ENCODE data around the gene USF1. TPM values are rescaled to one million over a fixed set of nuclear protein-coding genes. Genes with fewer than 3 reads are reported as not detected.

USF1 gene
- total and polyA plus RNA-seq, 2 donors, result 81.8 to 148 TPM

GRCh38 chr1:161082483-161082882 is 36.7 kb upstream of the USF1 start:
- Histone ChIP-seq H3K27ac (ENCODE audit: low read depth in 1 of 2, low read length in 1 of 2) (no peak overlapping the region), H3K4me1 (ENCODE audit: control insufficient read depth in 2 of 2, insufficient read depth in 2 of 2, low read length in 2 of 2) (no peaks in the 10 kb centered on the region), H3K27me3 (ENCODE audit: control insufficient read depth in 2 of 2, insufficient read depth in 1 of 2, low read length in 1 of 2) (peaks cover 0 to 6% of the 10 kb centered on the region in 2 donors), H3K4me3 (ENCODE audit: low read length in 2 of 2) (no peak overlapping the region), H3K9me3 (ENCODE audit: control insufficient read depth in 2 of 2, insufficient read depth in 1 of 2, low read length in 1 of 2) (no peaks in the 10 kb centered on the region), H3K36me3 (ENCODE audit: control insufficient read depth in 2 of 2, insufficient read depth in 2 of 2, low read length in 1 of 2) (no peaks in the 10 kb centered on the region)
- 96% methylated on average over 2 of the region's 2 CpGs for WGBS
- DNase-seq (ENCODE audit: low read depth in 6 of 9, low spot score in 9 of 9), result no peak

GRCh38 chr1:161081519-161081918 is 35.7 kb upstream of the USF1 start:
- Histone ChIP-seq H3K27ac (ENCODE audit: low read depth in 1 of 2, low read length in 1 of 2) (no peak overlapping the region), H3K4me3 (ENCODE audit: low read length in 2 of 2) (no peak overlapping the region), H3K9me3 (ENCODE audit: control insufficient read depth in 2 of 2, insufficient read depth in 1 of 2, low read length in 1 of 2) (no peaks in the 10 kb centered on the region), H3K27me3 (ENCODE audit: control insufficient read depth in 2 of 2, insufficient read depth in 1 of 2, low read length in 1 of 2) (peaks cover 0 to 6% of the 10 kb centered on the region in 2 donors), H3K4me1 (ENCODE audit: control insufficient read depth in 2 of 2, insufficient read depth in 2 of 2, low read length in 2 of 2) (no peaks in the 10 kb centered on the region), H3K36me3 (ENCODE audit: control insufficient read depth in 2 of 2, insufficient read depth in 2 of 2, low read length in 1 of 2) (no peaks in the 10 kb centered on the region)
- no peak for DNase-seq (ENCODE audit: low read depth in 6 of 9, low spot score in 9 of 9)
- 79% methylated on average over 5 of the region's 5 CpGs for WGBS

GRCh38 chr1:161080441-161081405 is 34.9 kb upstream of the USF1 start:
- H3K4me1 ChIP-seq (ENCODE audit: control insufficient read depth in 2 of 2, insufficient read depth in 2 of 2, low read length in 2 of 2), result no peaks in the 10 kb centered on the region
- no peaks in the 10 kb centered on the region for H3K36me3 ChIP-seq (ENCODE audit: control insufficient read depth in 2 of 2, insufficient read depth in 2 of 2, low read length in 1 of 2)
- H3K9me3 ChIP-seq (ENCODE audit: control insufficient read depth in 2 of 2, insufficient read depth in 1 of 2, low read length in 1 of 2), result no peaks in the 10 kb centered on the region
- H3K4me3 ChIP-seq (ENCODE audit: low read length in 2 of 2), result no peak overlapping the region
- DNase-seq (ENCODE audit: low read depth in 6 of 9, low spot score in 9 of 9), result no peak
- peaks cover 0 to 6% of the 10 kb centered on the region in 2 donors for H3K27me3 ChIP-seq (ENCODE audit: control insufficient read depth in 2 of 2, insufficient read depth in 1 of 2, low read length in 1 of 2)
- H3K27ac ChIP-seq (ENCODE audit: low read depth in 1 of 2, low read length in 1 of 2), result no peak overlapping the region
- 96% methylated on average over 5 of the region's 5 CpGs for WGBS

GRCh38 chr1:161079436-161080110 is 33.8 kb upstream of the USF1 start:
- no peaks in the 10 kb centered on the region for H3K36me3 ChIP-seq (ENCODE audit: control insufficient read depth in 2 of 2, insufficient read depth in 2 of 2, low read length in 1 of 2)
- DNase-seq (ENCODE audit: low read depth in 6 of 9, low spot score in 9 of 9), result no peak
- no peak overlapping the region for H3K4me3 ChIP-seq (ENCODE audit: low read length in 2 of 2)
- H3K4me1 ChIP-seq (ENCODE audit: control insufficient read depth in 2 of 2, insufficient read depth in 2 of 2, low read length in 2 of 2), result no peaks in the 10 kb centered on the region
- no peak overlapping the region for H3K27ac ChIP-seq (ENCODE audit: low read depth in 1 of 2, low read length in 1 of 2)
- WGBS, result 84% methylated on average over 41 of the region's 41 CpGs
- no peaks in the 10 kb centered on the region for H3K9me3 ChIP-seq (ENCODE audit: control insufficient read depth in 2 of 2, insufficient read depth in 1 of 2, low read length in 1 of 2)
- H3K27me3 ChIP-seq (ENCODE audit: control insufficient read depth in 2 of 2, insufficient read depth in 1 of 2, low read length in 1 of 2), result peaks cover 0 to 6% of the 10 kb centered on the region in 2 donors

- H3K27ac ChIP-seq (ENCODE audit: low read depth in 1 of 2, low read length in 1 of 2), result no peak overlapping the region
- H3K9me3 ChIP-seq (ENCODE audit: control insufficient read depth in 2 of 2, insufficient read depth in 1 of 2, low read length in 1 of 2), result peaks cover 0 to 3% of the 10 kb centered on the region in 2 donors
- H3K27me3 ChIP-seq (ENCODE audit: control insufficient read depth in 2 of 2, insufficient read depth in 1 of 2, low read length in 1 of 2), result peaks cover 0 to 6% of the 10 kb centered on the region in 2 donors
- H3K4me3 ChIP-seq (ENCODE audit: low read length in 2 of 2), result no peak overlapping the region
- no peaks in the 10 kb centered on the region for H3K36me3 ChIP-seq (ENCODE audit: control insufficient read depth in 2 of 2, insufficient read depth in 2 of 2, low read length in 1 of 2)
- no peaks in the 10 kb centered on the region for H3K4me1 ChIP-seq (ENCODE audit: control insufficient read depth in 2 of 2, insufficient read depth in 2 of 2, low read length in 2 of 2)
- WGBS, result 94% methylated on average over 9 of the region's 9 CpGs
- DNase-seq (ENCODE audit: low read depth in 6 of 9, low spot score in 9 of 9), result no peak
Observed at GRCh38 chr1:161077426-161077825, 31.6 kb upstream of the USF1 start.

GRCh38 chr1:161076410-161076809 is 30.6 kb upstream of the USF1 start:
- Histone ChIP-seq H3K9me3 (ENCODE audit: control insufficient read depth in 2 of 2, insufficient read depth in 1 of 2, low read length in 1 of 2) (peaks cover 0 to 3% of the 10 kb centered on the region in 2 donors), H3K4me3 (ENCODE audit: low read length in 2 of 2) (no peak overlapping the region), H3K36me3 (ENCODE audit: control insufficient read depth in 2 of 2, insufficient read depth in 2 of 2, low read length in 1 of 2) (no peaks in the 10 kb centered on the region), H3K27me3 (ENCODE audit: control insufficient read depth in 2 of 2, insufficient read depth in 1 of 2, low read length in 1 of 2) (peaks cover 0 to 6% of the 10 kb centered on the region in 2 donors), H3K27ac (ENCODE audit: low read depth in 1 of 2, low read length in 1 of 2) (no peak overlapping the region), H3K4me1 (ENCODE audit: control insufficient read depth in 2 of 2, insufficient read depth in 2 of 2, low read length in 2 of 2) (peaks cover 3 to 4% of the 10 kb centered on the region in 2 donors)
- DNase-seq (ENCODE audit: low read depth in 6 of 9, low spot score in 9 of 9), result no peak

GRCh38 chr1:161074676-161075368 is 29.0 kb upstream of the USF1 start:
- WGBS, result 93% methylated on average over 12 of the region's 12 CpGs
- Histone ChIP-seq H3K27me3 (ENCODE audit: control insufficient read depth in 2 of 2, insufficient read depth in 1 of 2, low read length in 1 of 2) (peaks cover 0 to 6% of the 10 kb centered on the region in 2 donors), H3K36me3 (ENCODE audit: control insufficient read depth in 2 of 2, insufficient read depth in 2 of 2, low read length in 1 of 2) (no peaks in the 10 kb centered on the region), H3K27ac (ENCODE audit: low read depth in 1 of 2, low read length in 1 of 2) (no peak overlapping the region), H3K9me3 (ENCODE audit: control insufficient read depth in 2 of 2, insufficient read depth in 1 of 2, low read length in 1 of 2) (peaks cover 0 to 3% of the 10 kb centered on the region in 2 donors), H3K4me3 (ENCODE audit: low read length in 2 of 2) (no peak overlapping the region), H3K4me1 (ENCODE audit: control insufficient read depth in 2 of 2, insufficient read depth in 2 of 2, low read length in 2 of 2) (peaks cover 10 to 20% of the 10 kb centered on the region in 2 donors)
- DNase-seq (ENCODE audit: low read depth in 6 of 9, low spot score in 9 of 9), result no peak

- Histone ChIP-seq H3K27ac (ENCODE audit: low read depth in 1 of 2, low read length in 1 of 2) (no peak overlapping the region), H3K4me1 (ENCODE audit: control insufficient read depth in 2 of 2, insufficient read depth in 2 of 2, low read length in 2 of 2) (peaks cover 10 to 27% of the 10 kb centered on the region in 2 donors), H3K9me3 (ENCODE audit: control insufficient read depth in 2 of 2, insufficient read depth in 1 of 2, low read length in 1 of 2) (peaks cover 0 to 3% of the 10 kb centered on the region in 2 donors), H3K4me3 (ENCODE audit: low read length in 2 of 2) (no peak overlapping the region), H3K27me3 (ENCODE audit: control insufficient read depth in 2 of 2, insufficient read depth in 1 of 2, low read length in 1 of 2) (no peaks in the 10 kb centered on the region), H3K36me3 (ENCODE audit: control insufficient read depth in 2 of 2, insufficient read depth in 2 of 2, low read length in 1 of 2) (no peaks in the 10 kb centered on the region)
- DNase-seq (ENCODE audit: low read depth in 6 of 9, low spot score in 9 of 9), result no peak
- WGBS, result 83% methylated on average over 7 of the region's 7 CpGs
Observed at GRCh38 chr1:161073474-161074121, 27.8 kb upstream of the USF1 start.
